H1 (cell line): ENCODE results near the gene KRTAP4-5.

Source experiments
- EZH2 ChIP-seq: fragments of 200-600 bp; sonication (generic); IDR thresholded peaks from 2 replicates; pipeline ENCODE4 v1.7.1; 2012; ENCODE audit warnings: low read depth, mild to moderate bottlenecking, moderate library complexity, low read length, inconsistent platforms; ENCODE audit not compliant: severe bottlenecking
- NRF1 ChIP-seq: IDR thresholded peaks from 2 replicates; pipeline ENCODE4 v1.6.1; 2011; ENCODE audit warnings: mild to moderate bottlenecking, low read depth, low read length, improper control_type of control experiment
- POLR2A ChIP-seq, 2 experiments: IDR thresholded peaks; 1 replicate in 1 of 2; 2 replicates in 1 of 2; pipeline ENCODE4 v1.6.1; 2011; ENCODE audit warnings: low read depth in 2 of 2, low read length in 2 of 2, mild to moderate bottlenecking in 2 of 2; ENCODE audit errors: control extremely low read depth in 1 of 2
- POLR2AphosphoS5 ChIP-seq: IDR thresholded peaks from 2 replicates; pipeline ENCODE4 v1.6.1; 2011; ENCODE audit warnings: low read depth, low read length
- SP2 ChIP-seq: IDR thresholded peaks from 2 replicates; pipeline ENCODE4 v1.6.1; 2012; ENCODE audit warnings: mild to moderate bottlenecking, low read length, inconsistent platforms
- SP4 ChIP-seq: IDR thresholded peaks from 2 replicates; pipeline ENCODE4 v1.6.1; 2012; ENCODE audit warnings: low read length, inconsistent platforms
- TF ChIP-seq, protein P1 (sequence below), 3 experiments: IDR thresholded peaks; 1 replicate in 2 of 3; 2 replicates in 1 of 3; pipeline versions ENCODE4 v1.5.1 to v1.6.1; 2011; ENCODE audit warnings: low read length in 3 of 3, mild to moderate bottlenecking in 3 of 3, inconsistent platforms in 2 of 3, low read depth in 1 of 3, moderate library complexity in 1 of 3; ENCODE audit not compliant: insufficient read depth in 1 of 3; ENCODE audit errors: control extremely low read depth in 1 of 3

DNA sequence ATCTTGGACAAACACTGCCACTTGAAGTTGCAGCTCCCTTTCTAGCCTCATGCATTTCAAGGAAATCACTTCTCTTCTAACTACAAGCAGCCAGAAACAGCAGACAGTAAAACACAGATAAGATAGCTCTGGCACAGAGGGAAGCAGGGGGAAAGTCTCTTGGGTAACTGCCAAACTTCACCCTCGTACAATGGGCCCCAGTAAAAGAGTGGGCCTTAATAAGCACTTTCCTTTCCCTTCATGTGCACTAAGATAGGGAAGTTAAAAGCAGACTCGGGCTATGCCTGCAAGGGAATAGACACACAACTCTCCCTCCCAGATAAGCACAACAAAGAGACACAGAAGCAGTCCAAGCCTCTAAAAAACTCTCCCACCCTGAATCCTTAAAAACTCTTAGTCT is 4.2 kb upstream of the KRTAP4-5 start:
- TF ChIP-seq, protein P1, sequence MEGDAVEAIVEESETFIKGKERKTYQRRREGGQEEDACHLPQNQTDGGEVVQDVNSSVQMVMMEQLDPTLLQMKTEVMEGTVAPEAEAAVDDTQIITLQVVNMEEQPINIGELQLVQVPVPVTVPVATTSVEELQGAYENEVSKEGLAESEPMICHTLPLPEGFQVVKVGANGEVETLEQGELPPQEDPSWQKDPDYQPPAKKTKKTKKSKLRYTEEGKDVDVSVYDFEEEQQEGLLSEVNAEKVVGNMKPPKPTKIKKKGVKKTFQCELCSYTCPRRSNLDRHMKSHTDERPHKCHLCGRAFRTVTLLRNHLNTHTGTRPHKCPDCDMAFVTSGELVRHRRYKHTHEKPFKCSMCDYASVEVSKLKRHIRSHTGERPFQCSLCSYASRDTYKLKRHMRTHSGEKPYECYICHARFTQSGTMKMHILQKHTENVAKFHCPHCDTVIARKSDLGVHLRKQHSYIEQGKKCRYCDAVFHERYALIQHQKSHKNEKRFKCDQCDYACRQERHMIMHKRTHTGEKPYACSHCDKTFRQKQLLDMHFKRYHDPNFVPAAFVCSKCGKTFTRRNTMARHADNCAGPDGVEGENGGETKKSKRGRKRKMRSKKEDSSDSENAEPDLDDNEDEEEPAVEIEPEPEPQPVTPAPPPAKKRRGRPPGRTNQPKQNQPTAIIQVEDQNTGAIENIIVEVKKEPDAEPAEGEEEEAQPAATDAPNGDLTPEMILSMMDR (IDR thresholded peaks at IDR 0.05; ENCODE audit: control extremely low read depth in 1 of 3, insufficient read depth in 1 of 3, low read depth in 1 of 3, low read length in 3 of 3), result no peak
- TF ChIP-seq NRF1, result no peak
- no peak for TF ChIP-seq POLR2A (IDR thresholded peaks at IDR 0.05; ENCODE audit: control extremely low read depth in 1 of 2, low read depth in 2 of 2, low read length in 2 of 2)
- TF ChIP-seq SP2, result no peak
- TF ChIP-seq POLR2AphosphoS5, result no peak
- TF ChIP-seq SP4, result no peak
- no peak for TF ChIP-seq EZH2
